Activated naive CD8-positive, alpha-beta T cell (primary cell): Measurements from ENCODE around the gene BRCC3.
A peak's percentile ranks its signal among the peaks of the same experiment; 100 is the strongest.
"Not testable (repeated sequence)": the region's sequence is repeated elsewhere in the genome, so short reads cannot be mapped to it uniquely, and the experiment has no call there.

ENCODE experiments used
- H3K27ac Mint-ChIP-seq: one replicate; pipeline ENCODE4 v1.8.0; 2021; ENCODE audit warnings: mixed read lengths
- H3K27me3 Mint-ChIP-seq: one replicate; pipeline ENCODE4 v1.8.0; 2021; ENCODE audit warnings: mixed read lengths
- H3K36me3 Mint-ChIP-seq: one replicate; pipeline ENCODE4 v1.8.0; 2021; ENCODE audit warnings: mixed read lengths
- H3K4me1 Mint-ChIP-seq: one replicate; pipeline ENCODE4 v1.8.0; 2021; ENCODE audit warnings: low read depth, mixed read lengths
- H3K4me3 Mint-ChIP-seq: one replicate; pipeline ENCODE4 v1.8.0; 2021; ENCODE audit warnings: mild to moderate bottlenecking, mixed read lengths
- H3K9me3 Mint-ChIP-seq: one replicate; pipeline ENCODE4 v1.8.0; 2021; ENCODE audit warnings: low read depth, mixed read lengths

BRCC3 gene

GRCh38 chrX:155086961-155087735 is 15.8 kb downstream of the BRCC3 start:
- Mint-ChIP-seq H3K36me3 (peaks cover 2% of the 10 kb centered on the region), H3K27me3 (no peaks in the 10 kb centered on the region), H3K9me3 (no peaks in the 10 kb centered on the region), H3K4me1 (peaks cover 2% of the 10 kb centered on the region), H3K27ac (no peak overlapping the region), H3K4me3 (no peak overlapping the region)

GRCh38 chrX:155094468-155095061 is 23.3 kb downstream of the BRCC3 start:
- Mint-ChIP-seq H3K4me1 (peaks cover 4% of the 10 kb centered on the region), H3K27ac (no peak overlapping the region), H3K9me3 (no peaks in the 10 kb centered on the region), H3K27me3 (no peaks in the 10 kb centered on the region), H3K4me3 (no peak overlapping the region), H3K36me3 (peaks cover 5% of the 10 kb centered on the region)

- H3K36me3 Mint-ChIP-seq: no peaks in the 10 kb centered on the region
- peaks cover 25% of the 10 kb centered on the region for H3K4me1 Mint-ChIP-seq
- no peaks in the 10 kb centered on the region for H3K27me3 Mint-ChIP-seq
- no peaks in the 10 kb centered on the region for H3K9me3 Mint-ChIP-seq
- H3K4me3 Mint-ChIP-seq: no peak overlapping the region
- no peak overlapping the region for H3K27ac Mint-ChIP-seq
Observed at GRCh38 chrX:155105919-155106318, 34.6 kb downstream of the BRCC3 start.

- Mint-ChIP-seq H3K4me1 (peaks cover 19% of the 10 kb centered on the region), H3K9me3 (no peaks in the 10 kb centered on the region), H3K27ac (peak overlapping the region; percentile 67), H3K36me3 (peaks cover 3% of the 10 kb centered on the region), H3K4me3 (no peak overlapping the region), H3K27me3 (no peaks in the 10 kb centered on the region)
Observed at GRCh38 chrX:155108427-155108826, 37.1 kb downstream of the BRCC3 start.

GRCh38 chrX:155112171-155112570 is 40.9 kb downstream of the BRCC3 start:
- H3K27me3 Mint-ChIP-seq: no peaks in the 10 kb centered on the region
- H3K36me3 Mint-ChIP-seq: peaks cover 3% of the 10 kb centered on the region
- no peak overlapping the region for H3K4me3 Mint-ChIP-seq
- no peak overlapping the region for H3K27ac Mint-ChIP-seq
- H3K9me3 Mint-ChIP-seq: no peaks in the 10 kb centered on the region
- H3K4me1 Mint-ChIP-seq: peaks cover 15% of the 10 kb centered on the region

GRCh38 chrX:155113097-155113496 is 41.8 kb downstream of the BRCC3 start:
- Mint-ChIP-seq H3K36me3 (peaks cover 4% of the 10 kb centered on the region), H3K27me3 (no peaks in the 10 kb centered on the region), H3K27ac (no peak overlapping the region), H3K9me3 (no peaks in the 10 kb centered on the region), H3K4me1 (peaks cover 11% of the 10 kb centered on the region), H3K4me3 (no peak overlapping the region)

GRCh38 chrX:155115174-155115819 is 44.0 kb downstream of the BRCC3 start:
- no peak overlapping the region for H3K27ac Mint-ChIP-seq
- H3K27me3 Mint-ChIP-seq: no peaks in the 10 kb centered on the region
- H3K4me1 Mint-ChIP-seq: no peaks in the 10 kb centered on the region
- peaks cover 9% of the 10 kb centered on the region for H3K36me3 Mint-ChIP-seq
- no peaks in the 10 kb centered on the region for H3K9me3 Mint-ChIP-seq
- no peak overlapping the region for H3K4me3 Mint-ChIP-seq

GRCh38 chrX:155127465-155127864 is 56.2 kb downstream of the BRCC3 start:
- Mint-ChIP-seq H3K9me3 (peaks cover 6% of the 10 kb centered on the region), H3K27me3 (no peaks in the 10 kb centered on the region), H3K36me3 (peaks cover 15% of the 10 kb centered on the region), H3K27ac (no peak overlapping the region), H3K4me1 (no peaks in the 10 kb centered on the region), H3K4me3 (no peak overlapping the region)

- Mint-ChIP-seq H3K36me3 (peaks cover 11% of the 10 kb centered on the region), H3K27me3 (no peaks in the 10 kb centered on the region), H3K9me3 (peaks cover 6% of the 10 kb centered on the region), H3K4me3 (no peak overlapping the region), H3K27ac (no peak overlapping the region), H3K4me1 (no peaks in the 10 kb centered on the region)
Observed at GRCh38 chrX:155127940-155128339, 56.6 kb downstream of the BRCC3 start.

GRCh38 chrX:155132110-155132509 is 60.8 kb downstream of the BRCC3 start:
- Mint-ChIP-seq H3K9me3 (peaks cover 10% of the 10 kb centered on the region), H3K36me3 (no peaks in the 10 kb centered on the region), H3K27ac (no peak overlapping the region), H3K27me3 (no peaks in the 10 kb centered on the region), H3K4me3 (no peak overlapping the region), H3K4me1 (no peaks in the 10 kb centered on the region)

GRCh38 chrX:155134255-155134654 is 62.9 kb downstream of the BRCC3 start:
- H3K36me3 Mint-ChIP-seq: no peaks in the 10 kb centered on the region
- H3K9me3 Mint-ChIP-seq: peaks cover 10% of the 10 kb centered on the region
- H3K27ac Mint-ChIP-seq: no peak overlapping the region
- no peaks in the 10 kb centered on the region for H3K27me3 Mint-ChIP-seq
- no peaks in the 10 kb centered on the region for H3K4me1 Mint-ChIP-seq
- H3K4me3 Mint-ChIP-seq: no peak overlapping the region

GRCh38 chrX:155143959-155144548 is 72.7 kb downstream of the BRCC3 start:
- Mint-ChIP-seq H3K4me1 (peaks cover 10% of the 10 kb centered on the region), H3K4me3 (no peak overlapping the region), H3K27ac (peak overlapping the region; percentile 8), H3K27me3 (no peaks in the 10 kb centered on the region), H3K36me3 (no peaks in the 10 kb centered on the region), H3K9me3 (no peaks in the 10 kb centered on the region)

GRCh38 chrX:155144926-155145325 is 73.6 kb downstream of the BRCC3 start:
- no peaks in the 10 kb centered on the region for H3K27me3 Mint-ChIP-seq
- H3K27ac Mint-ChIP-seq: no peak overlapping the region
- H3K4me3 Mint-ChIP-seq: no peak overlapping the region

GRCh38 chrX:155147612-155148011 is 76.3 kb downstream of the BRCC3 start:
- H3K4me1 Mint-ChIP-seq, H3K9me3 Mint-ChIP-seq, H3K36me3 Mint-ChIP-seq, H3K27me3 Mint-ChIP-seq, H3K4me3 Mint-ChIP-seq, H3K27ac Mint-ChIP-seq: not testable (repeated sequence)

More at GRCh38 chrX:155144926-155145325, 73.6 kb downstream of the BRCC3 start:
- H3K36me3 Mint-ChIP-seq: no peaks in the 10 kb centered on the region
- no peaks in the 10 kb centered on the region for H3K9me3 Mint-ChIP-seq
- H3K4me1 Mint-ChIP-seq: peaks cover 10% of the 10 kb centered on the region

GRCh38 chrX:155148166-155148565 is 76.9 kb downstream of the BRCC3 start:
- H3K27me3 Mint-ChIP-seq, H3K4me1 Mint-ChIP-seq, H3K36me3 Mint-ChIP-seq, H3K4me3 Mint-ChIP-seq, H3K27ac Mint-ChIP-seq, H3K9me3 Mint-ChIP-seq: not testable (repeated sequence)
